ENCODE measurements around the gene RNF213.

DNA sequence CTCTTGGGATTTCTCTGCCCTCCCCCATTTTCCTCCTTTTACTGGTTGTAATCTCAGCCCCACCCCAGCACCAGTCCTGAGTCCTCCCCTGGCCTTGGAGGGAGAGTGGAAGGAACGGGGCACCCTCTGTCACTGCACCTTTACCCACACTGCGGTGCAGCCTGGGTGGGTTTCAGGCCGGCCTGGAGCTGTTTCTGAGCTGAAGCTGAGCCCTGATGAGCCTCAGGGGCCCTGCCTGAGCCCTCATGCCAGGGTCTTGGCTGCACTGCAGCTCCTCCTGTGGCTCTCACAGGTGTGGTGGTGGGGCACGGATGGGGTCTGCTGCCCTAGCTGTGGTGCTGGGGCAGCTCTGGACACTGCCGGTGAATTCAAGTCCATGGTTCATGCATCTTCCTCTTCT, 34.5 kb downstream of the RNF213 start:
- TF ChIP-seq CTCF (IDR thresholded peaks at IDR 0.05; ENCODE audit: insufficient read depth, low read length, poor library complexity, severe bottlenecking) = no peak
- TF ChIP-seq EZH2phosphoT487 (conservative IDR thresholded peaks at IDR 0.05; ENCODE audit: low read length) = no peak

All from SU-DHL-6 (cell line).